Hepatocyte (in vitro differentiated cells): ENCODE data around the gene ARSI. TPM values are rescaled to one million over a fixed set of nuclear protein-coding genes. Genes with fewer than 3 reads are reported as not detected.

Source experiments
- DNase-seq: peaks from one replicate; pipeline ENCODE4 v3.0.0-alpha.2; 2016; ENCODE audit warnings: low spot score
- H2AFZ ChIP-seq: fragments of 200-600 bp; sonication (generic); 2 replicates; pipeline ENCODE4 v1.6.0; 2016; ENCODE audit warnings: antibody characterized with exemption, mild to moderate bottlenecking
- H3K27ac ChIP-seq: fragments of 200-600 bp; sonication (generic); 2 replicates; pipeline ENCODE4 v1.5.1; 2016; ENCODE audit warnings: mild to moderate bottlenecking
- H3K27me3 ChIP-seq: fragments of 200-600 bp; sonication (generic); 2 replicates; pipeline ENCODE4 v1.6.1; 2016
- H3K36me3 ChIP-seq: fragments of 200-600 bp; sonication (generic); replicated peaks from 2 replicates; pipeline ENCODE4 v1.5.1; 2016; ENCODE audit warnings: low read depth; ENCODE audit not compliant: insufficient read depth
- H3K4me1 ChIP-seq: fragments of 200-600 bp; sonication (generic); 2 replicates; pipeline ENCODE4 v1.5.1; 2016; ENCODE audit warnings: mild to moderate bottlenecking, moderate library complexity; ENCODE audit not compliant: insufficient read depth
- H3K4me2 ChIP-seq: fragments of 200-600 bp; sonication (generic); 2 replicates; pipeline ENCODE4 v1.6.0; 2016
- H3K4me3 ChIP-seq: fragments of 200-600 bp; sonication (generic); 2 replicates; pipeline ENCODE4 v1.5.1; 2016; ENCODE audit warnings: mild to moderate bottlenecking
- H3K79me2 ChIP-seq: fragments of 200-600 bp; sonication (generic); 2 replicates; pipeline ENCODE4 v1.6.0; 2017; ENCODE audit warnings: mild to moderate bottlenecking
- H3K9me2 ChIP-seq: fragments of 200-600 bp; sonication (generic); replicated peaks from 2 replicates; pipeline ENCODE4 v1.6.0; 2017; ENCODE audit warnings: mild to moderate bottlenecking; ENCODE audit not compliant: insufficient read depth
- H3K9me3 ChIP-seq: fragments of 200-600 bp; sonication (generic); 2 replicates; pipeline ENCODE4 v1.5.1; 2016; ENCODE audit warnings: low read depth, mild to moderate bottlenecking
- H4K20me1 ChIP-seq: fragments of 200-600 bp; sonication (generic); 2 replicates; pipeline ENCODE4 v1.6.0; 2016; ENCODE audit warnings: mild to moderate bottlenecking; ENCODE audit not compliant: insufficient read depth, poor library complexity, severe bottlenecking
- EZH2 ChIP-seq: fragments of 200-600 bp; sonication (generic); IDR thresholded peaks from 2 replicates; pipeline ENCODE4 v1.6.1; 2016; ENCODE audit warnings: antibody characterized with exemption, mild to moderate bottlenecking, borderline replicate concordance
- EZH2phosphoT487 ChIP-seq: fragments of 200-600 bp; sonication (generic); IDR thresholded peaks from one replicate; pipeline ENCODE4 v1.6.1; 2018; ENCODE audit warnings: antibody characterized with exemption, mild to moderate bottlenecking, low read depth, moderate library complexity; ENCODE audit not compliant: unreplicated experiment, severe bottlenecking
- WGBS: methylation state at CpG from one replicate; pipeline ENCODE4 v1.1.6; 2016; ENCODE audit warnings: low lambda C conversion rate; ENCODE audit errors: missing lambda C conversion rate; 5-methylcytosine and 5-hydroxymethylcytosine counted together
- polyA plus RNA-seq: library from polyadenylated mRNA; unstranded; fragments of >200 nt; fragmentation: Nextera tagmentation; extraction: Ambion mirVana; gene quantifications from 2 replicates; pipeline ENCODE4 v1.2.1, GENCODE V29; 2016
- total RNA-seq: library from RNA; depleted of rRNA; stranded (reverse); fragments of >200 nt; gene quantifications from 2 replicates; pipeline ENCODE4 v1.2.3, GENCODE V29; 2014
- TF ChIP-seq, protein P1 (sequence below): fragments of 200-600 bp; sonication (generic); IDR thresholded peaks from 2 replicates; pipeline ENCODE4 v1.5.1; 2016; ENCODE audit warnings: antibody characterized with exemption, mild to moderate bottlenecking; ENCODE audit not compliant: poor library complexity

Gene ARSI
- total and polyA plus RNA-seq, 2 experiments from 2014 or later, result 27.1 to 27.9 TPM

DNA sequence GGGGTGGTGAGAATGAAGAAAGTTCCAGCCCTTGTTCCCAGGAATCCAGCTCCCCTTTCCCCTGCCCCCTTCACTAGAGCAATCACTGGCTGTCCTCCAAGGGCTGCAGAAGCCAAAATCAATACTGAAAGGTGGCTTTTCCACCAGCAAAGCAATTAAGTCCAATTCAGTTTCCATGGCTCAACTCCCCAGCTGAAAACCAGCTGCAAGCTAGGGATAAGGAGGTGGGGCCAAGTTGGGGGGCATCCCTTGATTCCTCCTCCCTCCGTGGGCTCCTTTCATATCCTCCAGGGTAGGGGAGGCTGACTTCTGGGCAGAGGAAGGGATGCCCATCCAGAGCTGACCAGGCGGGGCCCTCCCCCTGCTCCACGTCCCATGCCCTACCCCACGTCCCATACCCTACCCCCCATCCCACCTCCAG lies 35.8 kb downstream of the ARSI start:
- no peak overlapping the region for H2AFZ ChIP-seq
- no peaks in the 10 kb centered on the region for H4K20me1 ChIP-seq
- no peaks in the 10 kb centered on the region for H3K27me3 ChIP-seq
- no peaks in the 10 kb centered on the region for H3K79me2 ChIP-seq
- TF ChIP-seq EZH2 (no peak), EZH2phosphoT487 (no peak)
- TF ChIP-seq, protein P1, sequence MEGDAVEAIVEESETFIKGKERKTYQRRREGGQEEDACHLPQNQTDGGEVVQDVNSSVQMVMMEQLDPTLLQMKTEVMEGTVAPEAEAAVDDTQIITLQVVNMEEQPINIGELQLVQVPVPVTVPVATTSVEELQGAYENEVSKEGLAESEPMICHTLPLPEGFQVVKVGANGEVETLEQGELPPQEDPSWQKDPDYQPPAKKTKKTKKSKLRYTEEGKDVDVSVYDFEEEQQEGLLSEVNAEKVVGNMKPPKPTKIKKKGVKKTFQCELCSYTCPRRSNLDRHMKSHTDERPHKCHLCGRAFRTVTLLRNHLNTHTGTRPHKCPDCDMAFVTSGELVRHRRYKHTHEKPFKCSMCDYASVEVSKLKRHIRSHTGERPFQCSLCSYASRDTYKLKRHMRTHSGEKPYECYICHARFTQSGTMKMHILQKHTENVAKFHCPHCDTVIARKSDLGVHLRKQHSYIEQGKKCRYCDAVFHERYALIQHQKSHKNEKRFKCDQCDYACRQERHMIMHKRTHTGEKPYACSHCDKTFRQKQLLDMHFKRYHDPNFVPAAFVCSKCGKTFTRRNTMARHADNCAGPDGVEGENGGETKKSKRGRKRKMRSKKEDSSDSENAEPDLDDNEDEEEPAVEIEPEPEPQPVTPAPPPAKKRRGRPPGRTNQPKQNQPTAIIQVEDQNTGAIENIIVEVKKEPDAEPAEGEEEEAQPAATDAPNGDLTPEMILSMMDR, result no peak
- no peaks in the 10 kb centered on the region for H3K36me3 ChIP-seq
- H3K9me2 ChIP-seq, result no peaks in the 10 kb centered on the region
- no peak overlapping the region for H3K27ac ChIP-seq
- no peaks in the 10 kb centered on the region for H3K9me3 ChIP-seq
- peaks cover 6% of the 10 kb centered on the region for H3K4me1 ChIP-seq
- H3K4me3 ChIP-seq, result no peak overlapping the region
- H3K4me2 ChIP-seq, result no peak overlapping the region
- 93% methylated on average over 3 of the region's 4 CpGs for WGBS
- no peak for DNase-seq

DNA sequence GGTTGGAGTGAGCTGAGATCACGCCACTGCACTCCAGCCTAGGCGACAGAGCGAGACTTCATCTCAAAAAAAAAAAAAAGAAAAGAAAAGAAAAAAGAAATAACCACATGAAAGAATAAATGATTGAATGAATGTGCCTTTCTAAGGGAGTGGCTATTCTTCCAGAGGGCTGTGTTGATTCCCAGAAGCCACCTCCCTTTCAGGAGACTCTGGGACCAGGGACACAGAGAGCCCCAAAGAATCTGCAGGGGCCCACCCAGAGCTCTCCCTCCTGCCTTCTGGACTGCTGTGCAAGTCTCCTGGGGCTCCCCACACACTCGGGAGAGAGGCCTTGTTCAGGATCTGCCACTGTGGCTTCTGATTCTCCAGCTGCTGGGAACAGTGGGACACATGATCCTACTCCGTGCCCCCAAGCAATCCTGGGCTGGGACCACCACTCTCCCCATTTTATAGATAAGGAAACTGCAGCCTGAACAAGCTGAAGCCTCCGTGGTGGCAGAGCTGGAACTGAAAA lies 36.8 kb downstream of the ARSI start:
- no peaks in the 10 kb centered on the region for H3K27me3 ChIP-seq
- H3K4me1 ChIP-seq, result peaks cover 6% of the 10 kb centered on the region
- TF ChIP-seq, protein P1, result no peak
- TF ChIP-seq EZH2phosphoT487, result no peak
- TF ChIP-seq EZH2, result no peak
- H3K9me3 ChIP-seq, result no peaks in the 10 kb centered on the region
- H3K79me2 ChIP-seq, result no peaks in the 10 kb centered on the region
- no peak overlapping the region for H3K4me2 ChIP-seq
- no peak overlapping the region for H3K27ac ChIP-seq
- H3K9me2 ChIP-seq, result no peaks in the 10 kb centered on the region
- no peak for DNase-seq
- no peak overlapping the region for H2AFZ ChIP-seq
- no peaks in the 10 kb centered on the region for H3K36me3 ChIP-seq
- 78% methylated on average over 6 of the region's 6 CpGs for WGBS
- no peak overlapping the region for H3K4me3 ChIP-seq
- H4K20me1 ChIP-seq, result no peaks in the 10 kb centered on the region

DNA sequence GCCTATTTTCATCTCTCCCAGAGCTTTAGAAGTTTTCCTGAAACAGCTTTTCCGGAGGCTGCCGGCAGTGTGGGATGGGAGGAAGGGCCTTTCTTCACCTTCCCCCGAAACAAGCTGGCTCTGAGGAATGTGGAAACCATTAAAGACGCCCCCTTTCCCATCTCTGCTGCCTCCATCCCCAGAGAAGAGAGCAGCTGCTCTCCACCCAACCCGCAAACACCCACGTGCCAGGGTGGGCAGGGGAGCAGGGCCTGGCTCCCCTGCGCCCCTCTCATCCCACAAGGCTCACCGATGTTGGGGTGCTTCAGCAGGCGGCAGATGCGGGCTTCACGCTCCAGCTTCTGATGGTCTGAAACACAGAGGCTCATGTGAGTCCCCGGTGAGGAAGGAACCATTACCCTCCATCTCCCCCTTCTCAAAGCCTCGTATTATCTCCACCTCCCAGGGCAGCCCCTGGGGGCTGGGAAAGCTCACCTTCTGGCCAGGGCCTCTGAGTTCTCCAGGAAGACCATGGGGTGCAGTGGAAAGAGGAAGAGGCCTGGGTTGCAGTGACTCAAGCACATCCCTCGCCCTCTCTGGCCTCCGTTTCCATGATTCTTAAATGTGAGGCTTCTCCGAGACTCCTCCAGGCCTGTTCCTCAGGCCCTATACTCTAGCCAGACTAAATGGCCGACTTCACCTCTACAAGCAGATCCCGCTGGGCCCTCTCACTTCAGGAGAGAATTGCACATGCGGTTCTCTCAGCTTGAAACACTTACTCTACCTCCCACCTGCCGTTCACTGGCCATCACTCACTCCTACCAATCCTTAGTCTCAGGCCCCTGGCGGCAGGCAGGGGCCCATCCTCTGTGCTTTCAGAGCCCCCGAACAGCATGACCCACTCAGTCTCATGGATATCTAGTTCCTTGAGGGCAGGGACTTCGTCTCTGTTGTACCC lies 37.8 kb downstream of the ARSI start:
- Histone ChIP-seq H3K4me2 (no peak overlapping the region), H3K9me3 (no peaks in the 10 kb centered on the region), H3K4me1 (peaks cover 6% of the 10 kb centered on the region), H3K4me3 (no peak overlapping the region), H3K9me2 (no peaks in the 10 kb centered on the region), H3K79me2 (no peaks in the 10 kb centered on the region), H2AFZ (no peak overlapping the region), H3K36me3 (no peaks in the 10 kb centered on the region), H3K27me3 (no peaks in the 10 kb centered on the region), H4K20me1 (no peaks in the 10 kb centered on the region), H3K27ac (no peak overlapping the region)
- WGBS, result 88% methylated on average over 23 of the region's 23 CpGs
- no peak for DNase-seq
- TF ChIP-seq, protein P1, result no peak
- TF ChIP-seq EZH2 (no peak), EZH2phosphoT487 (no peak)
